Bronchial epithelial cell (primary cell): ENCODE measurements around the gene EIF4G2. TPM values are rescaled to one million over a fixed set of nuclear protein-coding genes. Genes with fewer than 3 reads are reported as not detected.

Experiments
- DNase-seq: peaks from one replicate; pipeline ENCODE4 v3.0.0-alpha.2; 2010; ENCODE audit warnings: low read depth
- FAIRE-seq: peaks from 2 replicates; lab custom pipeline; 2011; peaks lifted over from hg19 to GRCh38; lab: Jason Lieb, UNC
- H3K27me3 ChIP-seq: 2 replicates; pipeline ENCODE4 v1.5.1; 2011; ENCODE audit warnings: low read length; ENCODE audit not compliant: control insufficient read depth, insufficient read depth
- H3K36me3 ChIP-seq: 2 replicates; pipeline ENCODE4 v1.5.1; 2011; ENCODE audit warnings: low read length; ENCODE audit not compliant: control insufficient read depth, insufficient read depth
- H3K4me3 ChIP-seq: 2 replicates; pipeline ENCODE4 v1.5.1; 2011; ENCODE audit warnings: mild to moderate bottlenecking, low read depth, low read length, control low read depth
- total RNA-seq: library from RNA; depleted of rRNA; stranded (reverse); fragments of >200 nt; gene quantifications from 2 replicates; pipeline ENCODE4 v1.2.1, GENCODE V29; 2014
- TF ChIP-seq, protein P1 (sequence below): IDR thresholded peaks from 2 replicates; pipeline ENCODE4 v1.5.1; 2011; ENCODE audit warnings: mild to moderate bottlenecking, moderate library complexity, low read length, control low read depth, inconsistent platforms; ENCODE audit not compliant: insufficient read depth, severe bottlenecking

EIF4G2 gene
- total RNA-seq, 1 donor from 2014 or later = 384 TPM

DNA sequence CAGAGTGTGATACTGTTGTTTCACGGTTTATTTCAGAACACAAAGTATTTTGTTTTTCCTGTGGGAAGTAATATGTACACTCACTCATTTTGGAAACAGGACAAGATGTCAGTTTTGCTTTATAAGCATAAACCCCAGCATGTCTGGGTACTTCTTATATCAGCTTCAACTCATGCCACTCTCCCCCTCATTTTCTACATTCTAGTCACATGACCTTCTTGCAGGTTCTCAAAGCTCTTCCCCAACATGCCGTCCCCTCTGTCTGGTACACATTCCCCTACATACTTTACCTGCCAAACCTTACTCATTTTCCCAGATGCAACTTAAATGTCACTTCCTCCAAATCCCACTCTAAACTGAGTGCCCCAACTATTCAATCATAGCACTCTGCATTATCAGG is 59.2 kb downstream of the EIF4G2 start:
- no peaks in the 10 kb centered on the region for H3K27me3 ChIP-seq
- DNase-seq (no peak), FAIRE-seq (no peak)
- TF ChIP-seq, protein P1, sequence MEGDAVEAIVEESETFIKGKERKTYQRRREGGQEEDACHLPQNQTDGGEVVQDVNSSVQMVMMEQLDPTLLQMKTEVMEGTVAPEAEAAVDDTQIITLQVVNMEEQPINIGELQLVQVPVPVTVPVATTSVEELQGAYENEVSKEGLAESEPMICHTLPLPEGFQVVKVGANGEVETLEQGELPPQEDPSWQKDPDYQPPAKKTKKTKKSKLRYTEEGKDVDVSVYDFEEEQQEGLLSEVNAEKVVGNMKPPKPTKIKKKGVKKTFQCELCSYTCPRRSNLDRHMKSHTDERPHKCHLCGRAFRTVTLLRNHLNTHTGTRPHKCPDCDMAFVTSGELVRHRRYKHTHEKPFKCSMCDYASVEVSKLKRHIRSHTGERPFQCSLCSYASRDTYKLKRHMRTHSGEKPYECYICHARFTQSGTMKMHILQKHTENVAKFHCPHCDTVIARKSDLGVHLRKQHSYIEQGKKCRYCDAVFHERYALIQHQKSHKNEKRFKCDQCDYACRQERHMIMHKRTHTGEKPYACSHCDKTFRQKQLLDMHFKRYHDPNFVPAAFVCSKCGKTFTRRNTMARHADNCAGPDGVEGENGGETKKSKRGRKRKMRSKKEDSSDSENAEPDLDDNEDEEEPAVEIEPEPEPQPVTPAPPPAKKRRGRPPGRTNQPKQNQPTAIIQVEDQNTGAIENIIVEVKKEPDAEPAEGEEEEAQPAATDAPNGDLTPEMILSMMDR = no peak
- H3K36me3 ChIP-seq = peaks cover 1% of the 10 kb centered on the region
- no peak overlapping the region for H3K4me3 ChIP-seq

DNA sequence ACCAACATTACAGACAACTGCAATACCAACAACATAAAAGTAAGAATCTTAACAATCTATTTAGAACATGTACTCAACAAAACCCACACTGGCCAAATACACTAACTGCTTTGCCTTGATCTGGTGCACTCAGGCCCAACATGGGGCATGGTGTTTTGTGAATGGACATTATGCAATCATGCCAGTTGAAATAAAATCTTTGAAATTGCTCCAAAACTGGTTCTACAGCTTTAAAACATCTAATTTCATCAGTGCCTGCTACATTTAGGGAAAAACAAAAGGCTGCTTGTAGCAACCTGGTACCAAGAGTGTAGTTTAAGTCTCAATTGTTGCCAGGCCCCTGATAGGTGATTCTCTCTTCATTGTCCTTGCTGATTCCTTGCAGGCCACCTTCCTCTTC is 61.0 kb downstream of the EIF4G2 start:
- TF ChIP-seq, protein P1 = no peak
- no peak for FAIRE-seq
- Histone ChIP-seq H3K4me3 (no peak overlapping the region), H3K36me3 (no peaks in the 10 kb centered on the region), H3K27me3 (no peaks in the 10 kb centered on the region)
- DNase-seq = peak; percentile 12

Other genes starting within 250 kb of the EIF4G2 start
- gene LYVE1, start 240.3 kb downstream of the EIF4G2 start, total RNA-seq = not detected in 2 replicates
- 0.26 and 0.51 TPM in 2 replicates for gene IRAG1, start 115.2 kb downstream of the EIF4G2 start, total RNA-seq
- gene CTR9, start 57.7 kb downstream of the EIF4G2 start, total RNA-seq = 16.8 and 24.7 TPM in 2 replicates
- gene ZBED5, start 49.1 kb upstream of the EIF4G2 start, total RNA-seq = 19.5 and 32.9 TPM in 2 replicates